ENCODE results near the gene OTUD3. TPM values are rescaled to one million over a fixed set of nuclear protein-coding genes. Genes with fewer than 3 reads are reported as not detected.

OTUD3 gene
- total RNA-seq, 4 donors from 2014 or later, result 5.8 to 8.2 (median 6.7) TPM

GRCh38 chr1:19852036-19852435, 30.2 kb upstream of the OTUD3 start:
- H3K9me3 ChIP-seq, result no peaks in the 10 kb centered on the region
- no peak overlapping the region for H3K4me3 ChIP-seq (replicated peaks in 1 of 3)
- H3K27me3 ChIP-seq, result no peaks in the 10 kb centered on the region
- H3K27ac ChIP-seq, result no peak overlapping the region
- TF ChIP-seq POLR2A (IDR thresholded peaks at IDR 0.05) (no peak), CTCF (IDR thresholded peaks at IDR 0.05) (no peak)
- DNase-seq, result no peak
- 75 to 90% methylated on average over 1 of the region's 1 CpG for WGBS, 2 donors
- no peaks in the 10 kb centered on the region for H3K36me3 ChIP-seq
- intact Hi-C loops (cut with DNase I), result no loop called here
- H3K4me1 ChIP-seq, result no peaks in the 10 kb centered on the region

- no peak for TF ChIP-seq POLR2A (IDR thresholded peaks at IDR 0.05)
- TF ChIP-seq CTCF (IDR thresholded peaks at IDR 0.05), result no peak
- Histone ChIP-seq H3K27ac (no peak overlapping the region), H3K9me3 (no peaks in the 10 kb centered on the region), H3K4me3 (replicated peaks in 1 of 3) (no peak overlapping the region), H3K36me3 (no peaks in the 10 kb centered on the region), H3K27me3 (no peaks in the 10 kb centered on the region), H3K4me1 (no peaks in the 10 kb centered on the region)
- DNase-seq, result no peak
- intact Hi-C loops (cut with DNase I), result no loop called here
Observed at GRCh38 chr1:19854866-19855265, 27.3 kb upstream of the OTUD3 start.

- intact Hi-C loops (cut with DNase I), result no loop called here
- WGBS, 2 donors, result 39 to 65% methylated on average over 5 of the region's 5 CpGs
- no peaks in the 10 kb centered on the region for H3K4me1 ChIP-seq
- H3K27ac ChIP-seq, result no peak overlapping the region
- H3K27me3 ChIP-seq, result no peaks in the 10 kb centered on the region
- no peaks in the 10 kb centered on the region for H3K36me3 ChIP-seq
- no peak overlapping the region for H3K4me3 ChIP-seq (replicated peaks in 1 of 3)
- no peaks in the 10 kb centered on the region for H3K9me3 ChIP-seq
- DNase-seq, result no peak
- TF ChIP-seq POLR2A (IDR thresholded peaks at IDR 0.05) (no peak), CTCF (IDR thresholded peaks at IDR 0.05) (no peak)
Observed at GRCh38 chr1:19858893-19859292, 23.3 kb upstream of the OTUD3 start.

DNA sequence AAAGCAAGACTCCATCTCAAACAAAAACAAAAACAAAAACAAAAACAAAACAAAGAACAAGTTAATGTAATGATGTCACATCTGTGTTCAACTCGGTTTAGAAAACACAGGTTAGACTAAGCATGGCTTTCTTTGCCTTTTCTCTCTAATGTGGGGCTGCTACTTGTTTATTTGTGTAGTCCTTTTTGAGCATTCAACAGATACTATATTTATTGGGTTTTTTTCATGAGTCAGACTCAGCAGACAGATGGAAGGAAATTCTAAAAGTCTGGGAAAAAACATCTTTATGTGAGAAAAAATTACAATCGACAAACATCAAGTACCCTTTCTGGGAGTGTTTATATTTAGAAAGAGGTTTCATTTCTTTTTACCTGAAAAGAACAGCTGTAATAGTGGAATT, 22.3 kb upstream of the OTUD3 start:
- no peaks in the 10 kb centered on the region for H3K27me3 ChIP-seq
- DNase-seq, result no peak
- WGBS, 2 donors, result 80 to 83% methylated on average over 2 of the region's 2 CpGs
- H3K9me3 ChIP-seq, result no peaks in the 10 kb centered on the region
- no peaks in the 10 kb centered on the region for H3K36me3 ChIP-seq
- no peaks in the 10 kb centered on the region for H3K4me1 ChIP-seq
- TF ChIP-seq POLR2A (IDR thresholded peaks at IDR 0.05), result no peak
- TF ChIP-seq CTCF (IDR thresholded peaks at IDR 0.05), result no peak
- H3K27ac ChIP-seq, result no peak overlapping the region
- no peak overlapping the region for H3K4me3 ChIP-seq (replicated peaks in 1 of 3)
- intact Hi-C loops (cut with DNase I), result no loop called here

- no peak for DNase-seq
- no peak overlapping the region for H3K4me3 ChIP-seq (replicated peaks in 1 of 3)
- intact Hi-C loops (cut with DNase I), result no loop called here
- H3K36me3 ChIP-seq, result no peaks in the 10 kb centered on the region
- H3K4me1 ChIP-seq, result no peaks in the 10 kb centered on the region
- H3K27ac ChIP-seq, result no peak overlapping the region
- WGBS, 2 donors, result 76 to 79% methylated on average over 2 of the region's 2 CpGs
- no peak for TF ChIP-seq CTCF (IDR thresholded peaks at IDR 0.05)
- TF ChIP-seq POLR2A (IDR thresholded peaks at IDR 0.05), result no peak
- no peaks in the 10 kb centered on the region for H3K9me3 ChIP-seq
- no peaks in the 10 kb centered on the region for H3K27me3 ChIP-seq
Observed at GRCh38 chr1:19860418-19860817, 21.8 kb upstream of the OTUD3 start.
